Left cardiac atrium (tissue), 4 donors: ENCODE results near the gene CADPS2. TPM values are rescaled to one million over a fixed set of nuclear protein-coding genes. Genes with fewer than 3 reads are reported as not detected.
A peak's percentile ranks its signal among the peaks of the same experiment; 100 is the strongest.

Source experiments
- ATAC-seq, 2 donors: fragments of 200-7000 bp; cut with Tn5 transposase; one replicate each; pipeline ENCODE4 v1.9.1; 2020; ENCODE audit warnings: mild to moderate bottlenecking in 2 of 2, moderate library complexity in 2 of 2
- DNase-seq: peaks from one replicate; pipeline ENCODE4 v3.0.0-alpha.2; 2020
- intact Hi-C, 2 donors: fragments of 100-400 bp; cut with DNase I; formaldehyde crosslinking; loops; one replicate each; pipeline versions ENCODE4 v1.14.1 to v1.15.1; 2022 to 2023
- total RNA-seq, 2 donors: library from RNA; stranded (reverse); fragmentation: NEBNext Ultra II Directional; extraction: Animal tissue kit (Norgen Biotek cat#: 25700); gene quantifications; one replicate each; pipeline ENCODE4 v1.2.1, GENCODE V29; 2021
- donor health status: DM: no; HTN: yes; CAD: no.
- donor health status: DM: no; HTN: yes; CAD: no; lungs with severe emphysema.
- donor health status: DM: yes; HTN: yes; CAD: no.
- donor health status: Dilated cardiomyopathy.

The CADPS2 gene
- total RNA-seq, 2 donors from 2014 or later: 11.5 to 14.4 TPM

DNA sequence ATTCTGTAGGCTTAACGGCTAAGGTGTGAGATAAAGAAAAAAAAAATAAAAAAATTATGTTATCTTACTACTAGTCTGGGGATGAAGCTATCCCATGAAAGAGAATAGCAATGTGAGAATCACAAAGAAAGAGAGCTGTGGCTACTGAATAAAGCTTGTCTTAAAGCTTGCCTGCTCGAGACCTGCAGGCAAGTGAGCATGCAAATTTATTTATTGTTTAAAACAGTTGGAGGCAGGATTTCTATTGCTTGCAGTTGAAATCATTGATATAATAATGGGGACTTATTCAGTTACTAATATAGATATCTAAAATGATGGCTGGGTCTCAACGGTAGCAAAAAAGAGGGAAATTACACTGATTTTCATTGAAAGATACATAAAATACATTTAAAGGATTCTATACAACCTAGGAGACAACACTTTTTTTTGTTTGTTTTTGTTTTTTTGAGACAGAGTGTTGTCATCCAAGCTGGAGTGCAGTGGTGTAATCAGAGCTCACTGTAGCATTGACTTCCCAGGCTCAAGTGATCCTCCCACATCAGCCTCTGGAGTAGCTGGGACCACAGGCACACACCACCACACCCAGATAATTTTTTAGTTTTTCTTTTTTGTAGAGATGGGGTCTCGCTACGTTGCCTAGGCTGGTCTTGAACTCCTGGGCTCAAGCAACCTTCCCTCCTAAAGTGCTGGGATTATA, 437.2 kb downstream of the CADPS2 start:
- ATAC-seq (no peak), DNase-seq (no peak)
- intact Hi-C loops: no loop called here

DNA sequence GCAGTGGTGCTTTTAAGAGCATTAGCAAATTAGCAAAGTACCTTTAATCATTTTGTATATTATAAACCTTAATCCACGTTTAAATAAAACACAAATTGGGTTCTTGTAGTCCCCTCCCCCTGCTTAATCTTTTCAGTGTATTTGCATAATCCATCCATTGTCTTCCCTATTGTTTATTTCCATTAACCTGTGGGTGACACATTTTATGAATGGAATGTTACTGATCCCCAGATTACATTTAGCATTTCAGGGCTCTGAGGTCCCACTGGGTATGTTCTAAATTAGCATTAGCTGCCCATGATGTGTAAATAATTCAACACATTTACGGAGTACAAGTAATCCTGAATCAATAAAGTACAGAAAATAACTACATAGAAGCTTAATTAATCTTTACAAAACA, 443.3 kb downstream of the CADPS2 start:
- no peak for ATAC-seq
- no peak for DNase-seq
- intact Hi-C loops: no loop called here

DNA sequence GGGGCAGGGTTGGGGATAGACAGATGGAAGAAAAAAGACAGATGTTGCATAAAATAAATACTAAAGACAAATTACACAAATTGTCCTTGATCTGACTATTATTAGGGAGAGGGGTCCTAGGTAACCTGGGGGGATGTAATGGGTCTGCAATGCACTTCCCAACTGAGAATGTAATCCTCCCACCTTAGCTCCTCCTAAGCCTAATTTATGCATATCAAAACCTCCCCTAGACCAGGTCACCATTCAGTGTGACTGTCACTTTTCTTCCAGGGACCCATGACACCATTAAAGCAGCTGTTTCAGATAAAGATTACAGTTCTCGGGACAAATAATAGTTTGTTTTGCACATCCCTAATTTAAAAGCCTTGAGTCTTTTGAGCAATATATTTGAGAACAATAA, 447.8 kb downstream of the CADPS2 start:
- ATAC-seq (no peak), DNase-seq (no peak)
- intact Hi-C loops: no loop called here

DNA sequence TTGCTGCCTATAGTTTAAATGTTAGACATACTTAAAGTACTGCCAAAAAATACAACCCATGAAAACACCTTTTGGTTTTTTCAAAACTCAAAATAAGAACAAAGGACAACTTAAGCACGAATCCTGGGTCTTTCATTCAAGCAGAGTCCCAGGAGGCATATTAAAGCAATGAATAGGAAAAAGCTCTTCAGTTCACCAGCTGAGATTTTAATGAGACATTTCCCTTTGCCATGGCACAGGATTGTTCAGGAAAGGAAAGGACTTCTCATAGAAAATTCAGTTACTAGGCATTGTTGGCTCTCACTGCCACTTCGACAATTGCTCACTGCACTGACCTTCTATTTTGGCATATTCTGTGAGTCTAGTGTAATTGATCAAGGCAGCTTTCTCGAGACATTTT, 448.3 kb downstream of the CADPS2 start:
- no peak for DNase-seq
- ATAC-seq: no peak
- intact Hi-C loops: no loop called here

DNA sequence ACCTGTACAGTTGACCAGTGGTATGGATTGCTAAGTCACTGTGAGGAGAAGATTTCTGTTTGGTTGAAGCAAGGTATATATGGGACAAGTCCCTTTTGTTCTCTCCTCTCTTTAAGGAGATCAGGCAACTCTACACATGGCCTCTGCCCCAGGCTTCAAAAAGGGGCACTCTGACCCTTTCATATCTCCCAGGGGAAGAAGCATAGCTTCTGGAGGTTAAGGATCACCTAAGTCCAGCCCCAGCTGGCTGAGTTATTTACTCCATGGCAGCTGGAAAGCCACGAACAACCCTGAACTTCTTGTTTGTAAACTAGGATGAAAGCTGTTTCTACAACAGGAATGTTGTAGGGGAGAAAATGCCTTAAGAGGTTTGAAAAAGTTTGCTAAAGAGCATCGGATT, 452.5 kb downstream of the CADPS2 start:
- ATAC-seq (no peak), DNase-seq (no peak)
- intact Hi-C loops: no loop called here

DNA sequence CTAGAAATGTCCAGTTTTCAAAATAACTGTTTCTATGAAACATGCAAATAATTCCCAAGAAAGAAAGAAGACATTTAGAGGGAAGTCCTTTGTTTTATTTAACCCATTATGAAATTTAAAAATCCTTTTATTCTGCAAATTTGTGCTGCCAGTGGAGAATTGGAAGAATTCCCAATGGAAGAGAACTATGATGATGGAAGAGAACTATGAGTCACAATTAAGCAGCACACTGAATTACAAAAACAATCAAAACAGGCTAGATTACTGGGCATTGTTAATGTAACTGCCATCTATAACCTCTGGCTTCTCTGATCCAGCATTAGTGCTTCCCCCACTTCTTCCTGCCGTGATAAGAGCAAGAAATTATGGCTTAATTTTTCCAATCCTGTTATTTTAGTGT, 455.6 kb downstream of the CADPS2 start:
- DNase-seq: no peak
- intact Hi-C loops: no loop called here
- ATAC-seq: no peak

DNA sequence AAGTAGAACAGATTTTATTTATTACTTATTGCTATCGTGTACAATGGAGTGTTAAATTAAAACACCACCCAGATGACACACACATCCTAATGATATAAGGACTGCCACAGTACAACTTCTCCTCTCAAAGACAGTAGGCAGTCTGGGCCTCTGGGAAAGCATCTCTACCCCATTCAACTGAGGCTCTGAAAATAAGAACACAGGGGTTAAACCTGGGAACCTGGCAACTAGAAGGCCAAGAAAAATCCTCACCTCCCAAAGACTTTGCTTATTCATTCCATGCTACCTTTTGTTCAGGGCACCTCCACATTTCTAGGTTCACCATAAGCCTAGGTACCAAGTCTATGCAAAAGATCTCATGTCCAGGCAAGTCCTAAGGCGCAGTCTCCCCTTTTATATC, 456.3 kb downstream of the CADPS2 start:
- intact Hi-C loops: no loop called here

DNA sequence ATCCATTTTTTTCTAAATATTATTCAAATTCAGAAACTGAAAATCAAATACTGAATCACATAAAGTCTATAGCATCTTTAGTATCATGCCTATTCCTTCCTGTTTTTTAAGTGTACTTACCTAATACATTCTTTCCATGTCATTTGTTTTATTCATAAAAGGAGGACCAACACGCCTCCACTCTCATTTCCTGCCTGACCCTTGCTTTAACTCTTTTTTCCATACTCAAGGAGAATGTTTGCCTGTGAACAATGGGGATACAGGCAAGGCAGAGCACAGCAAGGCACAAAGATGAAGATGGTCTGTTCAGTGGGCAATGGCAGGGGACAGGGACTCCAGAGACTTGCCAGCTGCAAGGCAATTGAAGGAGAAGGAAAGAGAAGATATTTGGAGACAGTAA, 460.5 kb downstream of the CADPS2 start:
- DNase-seq: no peak
- intact Hi-C loops: no loop called here
- no peak for ATAC-seq

More for the DNA sequence above, 456.3 kb downstream of the CADPS2 start:
- DNase-seq: no peak
- no peak for ATAC-seq

DNA sequence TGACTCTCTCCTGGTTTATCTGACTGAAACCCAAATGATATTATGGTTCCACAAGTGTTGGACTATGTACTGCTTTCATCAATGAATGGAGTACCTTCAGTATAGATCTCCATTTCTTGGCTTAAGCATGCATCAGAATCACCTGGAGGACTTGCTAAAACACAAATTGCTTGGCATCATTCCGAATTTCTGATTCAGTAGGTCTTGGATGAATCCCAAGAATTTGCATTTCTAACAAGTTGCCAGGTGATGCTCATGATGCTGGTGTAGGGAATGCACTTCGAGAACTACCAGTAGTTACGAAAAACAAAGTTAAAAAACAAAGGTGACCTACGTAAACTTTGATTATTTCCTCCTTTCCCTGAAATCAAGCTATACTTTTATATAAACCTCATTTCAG, 462.7 kb downstream of the CADPS2 start:
- ATAC-seq: no peak
- intact Hi-C loops: no loop called here
- no peak for DNase-seq

DNA sequence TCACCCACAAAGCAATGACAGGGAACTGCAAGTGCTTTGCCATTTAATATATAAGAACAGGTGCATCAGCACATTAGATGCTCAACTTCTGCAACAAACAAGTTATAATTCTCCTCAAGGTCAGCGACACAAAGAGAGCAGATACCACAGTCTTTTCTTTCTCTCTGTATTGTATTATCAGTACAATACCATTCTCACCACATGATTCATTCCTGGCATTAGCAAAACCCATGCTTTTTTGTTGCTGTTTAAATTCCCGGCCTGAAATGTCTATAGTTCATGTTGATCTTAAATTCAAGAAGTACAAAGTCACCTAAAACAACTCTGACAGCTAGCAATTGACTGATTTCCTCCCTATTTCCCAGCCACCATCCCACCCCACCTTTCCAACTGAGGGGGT, 469.9 kb downstream of the CADPS2 start:
- DNase-seq (no peak), ATAC-seq (no peak)
- intact Hi-C loops: no loop called here

DNA sequence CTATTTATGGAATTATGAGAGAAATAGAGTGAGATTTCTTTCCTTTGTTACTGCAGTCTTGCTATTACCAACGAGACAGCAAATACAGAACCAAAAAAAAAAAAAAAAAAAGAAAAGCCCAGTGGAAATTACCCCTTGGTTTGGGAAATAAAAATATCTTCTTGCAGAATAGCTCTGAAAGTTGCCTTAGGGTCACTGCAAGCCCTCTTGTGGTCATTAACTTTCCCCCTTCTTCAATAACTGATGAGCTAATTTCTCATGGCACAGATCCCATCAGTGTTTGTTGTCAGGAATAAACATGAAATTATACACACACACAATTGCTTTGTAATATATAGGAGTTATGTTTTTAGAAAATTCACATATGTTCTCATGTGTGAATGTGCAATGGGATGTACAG, 470.8 kb downstream of the CADPS2 start:
- no peak for ATAC-seq
- no peak for DNase-seq
- intact Hi-C loops: no loop called here

DNA sequence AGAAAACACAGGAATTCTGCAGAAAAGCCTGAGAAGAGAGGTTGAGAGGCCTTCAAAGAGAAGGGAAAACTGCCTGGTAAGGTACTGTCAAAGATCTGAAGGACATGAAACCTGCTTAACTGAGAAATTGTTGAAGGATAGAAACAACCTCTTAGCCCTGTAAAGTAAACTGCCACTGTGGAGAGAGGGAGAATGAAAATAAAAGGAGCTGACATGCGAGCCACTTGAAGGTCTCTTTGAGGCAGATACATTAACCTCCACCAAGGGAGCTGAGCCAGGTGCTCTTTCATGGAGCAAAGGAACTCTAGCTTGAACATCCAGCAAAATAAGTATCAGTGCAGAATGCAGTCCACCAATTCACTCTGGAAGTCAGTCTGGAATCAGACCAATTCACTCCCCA, 472.9 kb downstream of the CADPS2 start:
- intact Hi-C loops: no loop called here
- DNase-seq: no peak
- no peak for ATAC-seq

DNA sequence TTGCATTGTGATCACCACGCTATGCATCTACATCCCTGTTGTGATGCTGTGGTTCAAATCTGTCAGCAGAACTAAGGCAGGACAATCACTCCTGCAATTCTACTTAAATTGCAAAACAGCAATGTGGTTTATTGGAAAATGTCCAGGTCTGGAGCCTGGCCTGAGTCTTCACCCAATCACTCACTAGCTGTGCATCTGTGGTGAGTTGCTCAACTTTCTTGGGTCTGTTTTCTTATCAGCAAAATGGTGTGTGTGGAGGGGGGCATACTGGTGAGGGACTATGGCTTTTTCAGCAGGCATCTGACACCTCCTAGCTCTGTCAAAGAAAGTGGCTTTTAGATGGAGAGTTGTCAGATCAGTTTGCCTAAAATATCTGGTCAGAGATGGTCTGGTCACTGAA, 473.4 kb downstream of the CADPS2 start:
- ATAC-seq (peak; percentile 81 to 87), DNase-seq (no peak)
- intact Hi-C loops: no loop called here

DNA sequence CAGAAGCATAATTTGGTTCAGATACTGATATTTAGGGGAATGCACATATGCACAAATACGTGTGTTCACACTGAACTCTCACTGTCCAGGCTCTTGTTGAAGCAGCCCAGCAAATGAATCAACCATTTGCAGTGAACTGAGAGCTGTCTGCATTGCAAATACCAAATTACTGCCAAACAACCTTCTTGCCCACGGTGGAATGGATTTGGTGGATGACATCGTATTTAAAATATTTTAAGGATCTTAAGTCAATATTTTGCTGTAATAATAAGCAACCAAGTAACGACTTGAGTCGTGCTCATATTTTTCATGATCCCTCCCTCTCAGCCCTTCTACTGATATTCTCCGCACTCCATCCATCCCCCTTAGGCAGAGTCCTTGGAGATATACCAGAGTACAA, 473.8 kb downstream of the CADPS2 start:
- no peak for ATAC-seq

DNA sequence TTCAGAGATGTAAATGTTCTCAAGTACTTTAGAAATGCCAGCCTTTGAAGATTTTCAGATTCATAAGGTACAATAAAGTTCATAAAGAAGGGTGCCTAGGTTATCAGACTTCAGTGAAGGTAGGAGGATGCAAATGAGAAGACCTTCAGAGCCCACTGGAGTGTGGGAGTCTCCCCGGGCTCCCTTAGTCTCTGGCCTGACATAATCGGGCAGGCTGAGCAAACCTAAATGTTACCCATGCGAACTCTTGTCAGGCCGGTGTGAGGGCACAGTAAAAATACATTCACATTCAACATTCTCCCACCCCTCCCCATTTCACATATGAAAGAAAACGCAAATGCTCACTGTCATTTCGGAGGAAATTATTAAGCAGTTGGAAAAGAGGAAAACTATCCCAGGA, 479.1 kb downstream of the CADPS2 start:
- DNase-seq (no peak), ATAC-seq (no peak)
- intact Hi-C loops: no loop called here

More for the DNA sequence above, 473.8 kb downstream of the CADPS2 start:
- no peak for DNase-seq
- intact Hi-C loops: no loop called here

DNA sequence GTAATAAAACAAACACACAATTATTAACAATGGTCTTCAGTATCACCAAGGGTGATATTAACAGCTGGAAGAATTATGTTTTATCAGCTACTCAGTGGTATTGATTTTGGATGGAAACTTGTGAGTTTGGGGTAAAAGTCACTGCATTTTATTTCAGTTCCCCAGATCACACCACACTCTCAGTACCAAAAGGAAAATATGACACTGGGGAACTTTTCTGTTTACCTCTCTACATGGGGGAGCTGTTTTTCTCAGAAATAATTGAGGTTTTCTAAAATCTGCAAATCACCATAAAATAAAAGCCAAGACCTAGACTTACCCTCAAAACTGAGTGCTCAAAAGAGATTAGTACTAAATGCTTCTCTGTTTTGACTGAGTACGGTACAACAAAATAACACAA, 483.1 kb downstream of the CADPS2 start:
- no peak for ATAC-seq
- intact Hi-C loops: no loop called here
- no peak for DNase-seq

DNA sequence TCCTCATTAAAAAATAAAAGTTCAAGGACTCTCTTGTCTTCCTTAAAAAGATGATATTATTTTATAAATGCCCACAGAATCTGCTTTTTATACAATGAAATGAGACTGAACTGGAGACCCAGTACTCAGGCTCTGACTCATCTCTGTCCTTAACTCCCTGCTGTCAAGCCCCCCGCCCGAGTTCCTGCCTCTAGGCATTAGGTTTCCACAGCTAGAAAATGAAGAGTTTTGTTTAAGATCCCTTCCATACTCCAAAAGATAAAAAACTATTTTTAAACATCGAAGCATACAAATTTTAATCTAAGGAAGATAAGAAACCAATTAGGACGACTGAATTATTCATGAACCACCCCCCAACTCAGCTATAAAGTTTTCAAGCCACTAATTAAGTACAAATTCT, 484.0 kb downstream of the CADPS2 start:
- intact Hi-C loops: no loop called here
- no peak for ATAC-seq
- no peak for DNase-seq

DNA sequence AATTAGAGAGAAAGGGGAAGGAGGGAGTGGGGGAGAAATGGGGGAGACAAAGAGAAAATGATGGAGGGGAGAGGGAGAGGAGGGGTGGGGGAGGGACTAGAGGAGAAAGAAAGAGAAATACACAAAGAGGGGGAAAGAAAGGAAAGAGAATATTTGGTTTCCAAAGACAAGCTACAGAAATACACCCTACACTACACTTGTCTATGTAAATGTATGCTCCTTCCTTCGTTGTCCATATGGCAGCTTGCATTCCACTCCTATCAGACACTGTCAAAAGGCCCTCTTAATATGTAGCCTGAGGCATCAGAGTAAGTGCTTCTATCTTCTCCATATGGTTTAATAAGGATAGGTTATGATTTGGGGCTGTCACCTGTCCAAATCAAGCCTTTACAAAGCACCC, 488.9 kb downstream of the CADPS2 start:
- DNase-seq: no peak
- ATAC-seq: no peak
- intact Hi-C loops: no loop called here

DNA sequence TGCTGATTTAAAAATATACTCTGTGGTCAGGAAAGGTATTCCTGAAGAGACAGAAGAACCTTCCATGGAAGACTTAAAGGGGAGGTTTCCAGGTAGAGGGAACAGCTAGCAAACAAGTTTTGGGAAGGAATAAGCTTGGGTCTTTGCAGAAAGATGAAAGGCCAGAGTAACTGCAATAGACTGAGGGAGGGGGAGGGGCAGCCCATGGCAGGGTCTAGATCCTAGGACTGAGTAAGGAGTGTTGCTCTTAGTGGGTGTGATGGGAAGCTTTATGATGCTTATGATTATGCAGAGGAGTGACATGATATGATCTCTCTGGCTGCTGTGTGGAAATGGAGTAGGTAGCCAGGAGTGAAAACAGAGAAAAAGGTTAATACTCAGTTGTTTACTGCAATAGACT, 491.7 kb downstream of the CADPS2 start:
- intact Hi-C loops: no loop called here
- DNase-seq (no peak), ATAC-seq (no peak)

DNA sequence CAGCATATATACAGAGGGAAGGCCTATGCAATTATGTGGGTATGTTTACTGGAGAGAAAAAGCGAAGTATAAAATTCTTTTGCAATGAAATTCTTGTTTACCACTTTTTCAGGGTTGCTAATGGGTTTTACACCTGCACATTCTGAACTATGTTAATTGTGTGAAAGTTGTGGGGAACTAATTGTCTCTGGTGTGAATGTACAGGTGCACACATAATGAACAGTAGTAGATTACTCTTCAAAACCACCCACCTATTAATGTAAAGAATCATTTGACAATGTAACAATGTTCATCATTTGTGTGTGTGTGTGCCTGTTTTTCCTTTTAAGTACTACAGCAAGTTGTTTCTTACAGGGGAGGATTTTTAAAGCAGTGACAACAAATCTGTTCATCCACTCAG, 501.7 kb downstream of the CADPS2 start:
- no peak for DNase-seq

DNA sequence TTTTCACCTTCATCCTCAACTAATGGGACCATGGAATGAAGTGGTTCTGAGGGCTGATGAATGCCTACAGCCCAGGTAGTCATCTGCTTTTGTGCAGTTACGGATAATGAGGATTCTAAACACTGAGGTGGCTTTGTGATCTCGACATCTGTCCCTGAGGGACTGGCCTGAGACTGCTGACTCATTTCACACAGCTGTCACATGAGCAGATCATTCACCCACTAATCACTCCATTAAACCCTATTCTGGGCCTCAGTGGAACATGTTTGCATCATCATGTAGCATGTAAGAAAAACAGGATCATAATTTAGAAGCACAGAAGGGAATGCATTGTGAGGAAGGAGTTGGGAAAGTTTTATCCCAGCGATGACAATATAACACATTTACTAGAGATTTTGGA, 502.3 kb downstream of the CADPS2 start:
- DNase-seq: no peak
- no peak for ATAC-seq
- intact Hi-C loops: no loop called here

More for the DNA sequence above, 501.7 kb downstream of the CADPS2 start:
- no peak for ATAC-seq
- intact Hi-C loops: no loop called here

DNA sequence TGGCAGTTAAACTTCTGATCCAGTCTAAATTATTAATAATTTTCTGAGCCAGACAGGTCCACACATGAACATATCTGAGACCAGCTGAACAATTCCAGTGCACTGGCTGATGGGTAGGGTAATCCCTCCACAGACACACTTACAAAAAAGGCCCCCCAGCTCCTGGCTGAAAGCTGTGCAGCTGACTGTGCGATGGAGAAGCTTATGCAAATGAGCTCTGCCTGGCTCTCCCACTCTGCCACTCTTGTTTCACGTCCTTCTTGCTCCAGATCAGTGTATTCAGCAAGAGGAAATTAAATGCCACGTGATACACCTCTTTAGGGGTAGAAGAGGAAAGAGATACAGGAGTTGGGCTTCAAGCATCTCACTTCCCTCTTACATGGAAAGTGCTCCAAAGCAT, 505.3 kb downstream of the CADPS2 start:
- intact Hi-C loops: no loop called here
- no peak for ATAC-seq
- no peak for DNase-seq
